ENCODE data around the gene PARVB. TPM values are rescaled to one million over a fixed set of nuclear protein-coding genes. Genes with fewer than 3 reads are reported as not detected.

The PARVB gene
- total RNA-seq, 1 donor from 2014 or later, result 79.9 TPM

DNA sequence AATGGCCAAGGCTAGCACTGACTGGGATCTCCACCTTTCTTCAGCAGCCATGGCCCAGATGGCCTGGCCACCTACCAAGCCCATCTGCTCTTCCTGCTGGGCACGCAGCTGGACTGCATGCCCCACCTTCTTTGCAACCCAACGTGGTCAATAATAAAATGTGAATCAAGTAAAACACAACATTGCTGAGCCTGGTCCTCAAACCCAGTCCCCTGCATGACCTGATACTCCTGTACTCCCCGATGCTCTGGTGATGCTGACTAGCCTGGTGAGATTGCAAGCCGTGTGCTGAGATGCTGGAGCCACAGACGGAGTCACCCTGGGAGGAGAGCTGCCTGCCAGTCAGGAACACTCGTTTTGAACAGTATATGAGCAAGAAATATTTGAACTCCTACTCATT is 190.7 kb downstream of the PARVB start:
- H3K4me3 ChIP-seq (ENCODE audit: low read depth, low read length), result no peak overlapping the region
- TF ChIP-seq CTCF (conservative IDR thresholded peaks at IDR 0.05; ENCODE audit: low read depth, low read length), result no peak
- no peak for DNase-seq (ENCODE audit: low read depth)

- no peak for TF ChIP-seq CTCF (conservative IDR thresholded peaks at IDR 0.05; ENCODE audit: low read depth, low read length)
- DNase-seq (ENCODE audit: low read depth), result no peak
- H3K4me3 ChIP-seq (ENCODE audit: low read depth, low read length), result no peak overlapping the region
These were observed 191.2 kb downstream of the PARVB start for GRCh38 chr22:44215287-44215686.

- H3K4me3 ChIP-seq (ENCODE audit: low read depth, low read length), result no peak overlapping the region
- TF ChIP-seq CTCF (conservative IDR thresholded peaks at IDR 0.05; ENCODE audit: low read depth, low read length), result no peak
- DNase-seq (ENCODE audit: low read depth), result no peak
These were observed 193.2 kb downstream of the PARVB start for GRCh38 chr22:44217346-44217745.

DNA sequence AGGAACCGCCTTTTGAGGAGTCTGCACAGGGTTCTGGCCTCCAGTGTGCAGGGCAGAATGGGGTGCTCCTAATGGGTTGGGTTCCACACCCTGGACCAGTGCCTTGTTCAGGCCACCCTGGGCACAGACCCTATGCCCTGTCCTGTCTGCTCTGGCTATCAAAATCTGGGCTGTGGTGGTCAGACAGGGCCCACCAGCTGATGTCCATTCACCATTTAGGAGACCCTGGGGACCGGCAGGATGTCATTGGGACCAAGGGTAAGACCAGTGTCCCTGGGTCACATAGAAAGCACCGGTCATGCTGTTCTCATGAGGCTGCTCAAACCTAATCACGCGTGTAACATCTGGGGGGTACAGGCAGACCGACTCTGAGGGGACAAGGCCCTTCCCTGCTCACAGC is 194.0 kb downstream of the PARVB start:
- no peak for DNase-seq (ENCODE audit: low read depth)
- no peak overlapping the region for H3K4me3 ChIP-seq (ENCODE audit: low read depth, low read length)
- no peak for TF ChIP-seq CTCF (conservative IDR thresholded peaks at IDR 0.05; ENCODE audit: low read depth, low read length)

DNA sequence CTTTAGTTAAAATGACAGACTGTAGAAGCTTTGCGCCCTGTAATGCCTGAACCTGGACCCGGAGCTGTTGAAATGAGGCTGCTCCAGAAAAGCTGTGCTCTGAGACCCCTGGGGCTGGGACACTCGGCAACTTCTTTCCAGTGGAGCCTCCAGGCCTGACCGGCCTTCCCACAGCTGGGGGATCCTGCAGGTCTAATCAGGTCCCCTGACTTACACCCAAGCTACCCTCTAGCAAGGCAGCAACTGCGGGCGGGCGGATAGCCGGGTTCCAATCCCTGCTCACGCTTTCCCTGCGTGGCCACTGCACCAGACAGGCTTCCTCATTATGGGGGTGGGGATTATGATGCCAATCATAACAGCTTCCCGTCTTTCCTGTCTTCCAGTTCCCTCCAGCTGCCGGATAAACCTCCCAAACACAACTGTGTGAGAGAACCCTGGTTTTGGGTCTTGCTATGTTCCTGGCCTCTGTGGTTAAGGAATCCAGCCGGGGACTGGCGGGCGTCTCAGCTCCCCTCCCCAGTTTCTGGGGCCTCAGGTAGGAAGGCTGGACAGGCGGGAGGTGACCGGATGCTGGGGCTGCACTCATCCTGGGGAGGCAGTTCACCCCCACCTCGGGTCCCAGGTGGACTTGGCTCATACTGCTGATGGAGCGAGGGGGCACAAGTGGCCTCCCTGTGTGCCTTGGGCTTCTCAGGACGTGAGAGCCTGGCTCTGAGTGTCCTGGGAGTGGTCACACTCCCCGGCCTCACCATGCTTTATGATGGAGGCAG is 195.2 kb downstream of the PARVB start:
- no peak overlapping the region for H3K4me3 ChIP-seq (ENCODE audit: low read depth, low read length)
- no peak for TF ChIP-seq CTCF (conservative IDR thresholded peaks at IDR 0.05; ENCODE audit: low read depth, low read length)
- no peak for DNase-seq (ENCODE audit: low read depth)

DNA sequence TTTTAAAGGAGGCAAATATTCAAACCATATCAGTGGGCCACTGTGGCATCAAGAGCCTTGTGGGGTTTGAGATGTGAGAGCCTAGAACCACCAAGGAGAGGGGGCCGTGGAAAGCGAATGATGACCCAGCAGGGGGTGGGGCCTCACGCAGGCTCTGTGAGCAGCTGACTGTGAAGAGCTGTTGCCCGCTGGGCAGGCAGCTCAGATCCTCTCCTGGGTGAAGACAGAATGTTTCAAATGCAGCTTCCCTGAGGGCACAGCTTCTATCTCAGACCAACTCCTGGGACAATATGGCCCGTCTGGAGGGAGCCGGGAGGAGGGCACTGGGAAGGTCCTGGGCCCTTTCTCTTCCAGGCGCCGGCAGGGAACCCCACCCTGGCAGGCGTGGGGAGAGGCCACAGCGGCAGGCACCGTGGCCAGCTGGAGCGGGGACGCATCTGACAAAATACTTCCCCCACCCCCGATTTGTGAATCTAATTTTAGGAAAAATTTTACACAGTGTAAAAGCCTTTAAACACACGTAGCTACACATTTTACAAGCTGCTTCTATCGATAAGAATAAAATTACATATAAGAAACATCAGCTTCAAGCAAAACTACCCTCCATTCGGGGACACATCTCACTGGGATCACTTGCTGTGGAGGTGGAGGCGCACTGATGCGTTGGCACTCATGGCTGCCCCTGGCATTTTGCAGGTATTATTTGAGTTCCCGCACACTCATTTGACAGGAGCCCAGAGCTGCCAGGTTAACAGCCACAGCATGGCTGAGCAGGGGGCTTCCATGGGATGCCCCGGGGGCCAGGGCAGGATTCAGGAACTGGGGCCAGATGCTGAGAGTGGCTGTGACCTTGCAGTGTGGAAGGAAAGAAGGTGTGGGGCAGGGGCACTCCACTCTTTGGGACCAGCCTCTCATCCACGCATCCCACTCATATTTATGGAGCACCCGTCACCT is 196.9 kb downstream of the PARVB start:
- no peak for DNase-seq (ENCODE audit: low read depth)
- no peak for TF ChIP-seq CTCF (conservative IDR thresholded peaks at IDR 0.05; ENCODE audit: low read depth, low read length)
- no peak overlapping the region for H3K4me3 ChIP-seq (ENCODE audit: low read depth, low read length)

Data from epithelial cell of proximal tubule (primary cell).